Ishikawa (cell line): ENCODE results near the gene SPTA1.

ENCODE experiments used
- CEBPB ChIP-seq: IDR thresholded peaks from 2 replicates; pipeline ENCODE4 v1.6.1; 2012
- CREB1 ChIP-seq: IDR thresholded peaks from 2 replicates; pipeline ENCODE4 v1.6.1; 2012; ENCODE audit warnings: low read depth
- EGR1 ChIP-seq: IDR thresholded peaks from 2 replicates; pipeline ENCODE4 v1.6.1; 2012
- EP300 ChIP-seq: IDR thresholded peaks from 2 replicates; pipeline ENCODE4 v1.6.1; 2012; ENCODE audit warnings: borderline replicate concordance
- FOXM1 ChIP-seq: IDR thresholded peaks from 2 replicates; pipeline ENCODE4 v1.6.1; 2012; ENCODE audit warnings: low read depth, borderline replicate concordance
- MAX ChIP-seq: IDR thresholded peaks from 2 replicates; pipeline ENCODE4 v1.6.1; 2012
- NFIC ChIP-seq: IDR thresholded peaks from 2 replicates; pipeline ENCODE4 v1.6.1; 2012
- RAD21 ChIP-seq: IDR thresholded peaks from 2 replicates; pipeline ENCODE4 v1.6.1; 2012; ENCODE audit warnings: low read depth
- REST ChIP-seq: IDR thresholded peaks from 2 replicates; pipeline ENCODE4 v1.6.1; 2012; ENCODE audit warnings: low read depth, mild to moderate bottlenecking
- TAF1 ChIP-seq: IDR thresholded peaks from 2 replicates; pipeline ENCODE4 v1.6.1; 2012; ENCODE audit warnings: low read depth, mild to moderate bottlenecking
- TCF12 ChIP-seq: IDR thresholded peaks from 2 replicates; pipeline ENCODE4 v1.6.1; 2012; ENCODE audit warnings: low read depth
- TEAD4 ChIP-seq: IDR thresholded peaks from 2 replicates; pipeline ENCODE4 v1.6.1; 2012

GRCh38 chr1:158731707-158732106, 45.2 kb upstream of the SPTA1 start:
- TF ChIP-seq RAD21: no peak
- no peak for TF ChIP-seq EP300
- TF ChIP-seq REST: no peak
- no peak for TF ChIP-seq MAX
- no peak for TF ChIP-seq TAF1
- TF ChIP-seq CREB1: no peak
- no peak for TF ChIP-seq NFIC
- no peak for TF ChIP-seq FOXM1
- TF ChIP-seq CEBPB: no peak
- TF ChIP-seq EGR1: no peak
- TF ChIP-seq TEAD4: no peak
- TF ChIP-seq TCF12: no peak
